Measurements from ENCODE around the gene EHD3. TPM values are rescaled to one million over a fixed set of nuclear protein-coding genes. Genes with fewer than 3 reads are reported as not detected.

EHD3 gene
- total RNA-seq, 1 donor = 8.2 TPM

DNA sequence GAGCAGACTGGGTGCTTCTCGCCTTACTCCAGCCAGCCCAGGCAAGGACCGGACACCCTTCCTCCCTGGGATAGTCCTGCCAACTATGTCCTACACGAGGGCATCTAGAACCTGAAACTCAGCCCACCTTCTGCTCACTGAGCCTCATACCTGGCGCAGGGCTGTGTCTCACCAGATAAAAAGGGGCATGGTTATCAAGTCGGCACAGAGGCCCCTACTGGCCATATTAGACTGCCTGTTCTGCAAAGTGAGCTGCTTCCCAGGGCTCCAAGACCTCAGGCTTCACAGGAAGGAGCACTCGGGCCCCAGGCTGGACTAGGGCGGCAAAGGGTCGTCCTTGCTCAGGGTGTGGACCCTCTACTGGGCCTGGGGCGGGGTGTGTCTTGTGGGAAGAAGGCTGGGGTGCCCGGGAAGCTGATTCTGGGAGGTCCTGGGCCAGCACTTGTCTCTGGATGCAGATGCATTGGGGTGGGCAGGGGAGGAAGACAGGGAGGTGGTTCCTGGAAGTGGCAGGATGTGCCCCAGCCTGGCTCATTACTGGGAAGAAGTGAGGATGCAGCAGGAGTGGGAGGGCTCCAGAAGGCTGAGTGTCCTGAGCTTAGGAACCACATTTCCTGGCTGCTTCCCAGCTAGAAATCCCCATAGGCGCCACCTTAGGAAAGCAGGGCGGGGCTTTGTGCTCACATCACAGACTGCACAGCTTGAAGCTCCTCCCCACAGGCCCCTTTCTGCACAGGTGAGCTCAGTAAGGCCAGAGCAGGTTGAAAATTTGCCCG, 19.6 kb downstream of the EHD3 start:
- no peaks in the 10 kb centered on the region for H3K9me3 ChIP-seq (ENCODE audit: low read depth, low read length)
- H3K4me3 ChIP-seq (ENCODE audit: low read length) = no peak overlapping the region
- peaks cover 9% of the 10 kb centered on the region for H3K4me1 ChIP-seq (ENCODE audit: insufficient read depth, low read length)
- H3K27me3 ChIP-seq (ENCODE audit: insufficient read depth, low read length) = no peaks in the 10 kb centered on the region

DNA sequence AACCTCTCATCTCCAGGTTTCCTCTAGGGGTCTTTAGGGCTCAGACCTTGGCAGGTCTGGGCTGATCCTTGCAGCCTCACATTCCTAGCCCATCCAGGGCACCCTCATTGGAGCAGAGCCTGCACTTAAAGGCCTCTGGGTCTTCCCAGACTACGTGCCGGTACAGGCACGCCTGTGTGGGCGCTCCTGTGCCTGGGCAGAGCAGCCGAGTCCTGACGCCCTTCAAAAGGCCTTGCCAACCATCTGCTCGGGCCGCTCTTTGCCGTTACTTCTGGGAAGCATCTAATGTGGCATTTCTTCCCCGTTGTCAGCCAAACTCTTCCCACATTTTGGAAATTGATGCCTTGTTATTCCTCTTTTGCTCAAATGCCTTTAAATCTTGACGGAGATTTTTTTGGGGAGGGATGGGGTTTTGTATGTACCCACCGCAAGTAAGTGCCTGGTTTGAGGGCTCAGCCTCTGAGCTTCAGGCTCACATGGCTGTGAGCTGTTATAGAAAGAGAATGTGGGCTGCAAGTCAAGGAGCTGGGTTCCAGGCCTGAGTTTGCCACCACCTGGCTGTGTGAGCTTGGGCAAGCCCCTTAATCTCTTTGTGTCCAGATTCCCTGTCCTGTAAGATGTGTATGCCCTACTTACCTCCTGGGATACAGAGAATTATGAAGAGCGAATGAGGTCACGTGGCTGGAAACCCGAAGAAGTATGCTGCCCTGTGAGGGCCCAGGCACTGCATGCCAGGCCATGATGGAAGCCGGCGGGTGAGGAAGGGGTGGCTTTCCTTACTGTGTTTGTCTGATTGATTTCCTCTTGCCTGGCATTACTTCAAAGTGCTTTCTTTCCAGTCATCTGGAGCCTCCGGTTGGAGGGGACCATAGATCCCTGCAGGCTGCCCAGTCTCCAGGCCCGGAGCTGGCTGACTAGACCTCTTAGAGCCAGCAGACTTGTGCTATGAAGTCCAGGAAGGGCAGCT, 20.6 kb downstream of the EHD3 start:
- Histone ChIP-seq H3K27me3 (ENCODE audit: insufficient read depth, low read length) (no peaks in the 10 kb centered on the region), H3K9me3 (ENCODE audit: low read depth, low read length) (no peaks in the 10 kb centered on the region), H3K4me1 (ENCODE audit: insufficient read depth, low read length) (peaks cover 9% of the 10 kb centered on the region), H3K4me3 (ENCODE audit: low read length) (no peak overlapping the region)

DNA sequence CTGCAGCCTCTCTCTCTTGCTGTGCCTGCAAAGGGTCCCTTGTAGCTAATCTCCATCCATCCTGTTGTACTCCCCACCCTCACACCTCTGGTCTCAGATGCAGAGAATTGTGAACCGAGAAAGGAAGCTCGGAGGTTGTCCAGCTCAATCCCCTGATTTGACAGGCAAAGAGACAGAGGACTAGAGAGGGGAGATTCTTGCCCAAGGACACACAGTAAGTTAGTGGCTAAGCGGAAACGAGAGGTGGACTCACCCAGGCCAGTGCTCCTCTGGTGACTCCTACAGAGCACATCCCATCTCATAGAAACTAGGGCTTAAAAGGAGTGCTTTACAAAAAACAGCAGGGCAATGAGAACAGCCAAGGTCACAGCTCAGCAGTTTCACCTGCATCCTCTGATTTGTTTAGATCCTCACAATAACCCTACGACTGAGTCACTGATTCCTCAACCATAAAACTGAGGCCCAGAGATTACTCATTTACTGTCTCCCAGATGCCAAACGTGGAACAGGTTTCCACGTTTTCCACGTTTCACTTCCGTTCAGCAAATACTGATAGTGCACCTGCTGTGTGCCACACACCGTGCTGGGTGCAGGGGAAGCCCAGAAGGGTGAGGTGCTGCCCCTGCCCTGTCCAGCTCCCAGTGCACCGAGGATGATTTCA, 22.1 kb downstream of the EHD3 start:
- H3K4me3 ChIP-seq (ENCODE audit: low read length) = no peak overlapping the region
- peaks cover 9% of the 10 kb centered on the region for H3K4me1 ChIP-seq (ENCODE audit: insufficient read depth, low read length)
- H3K27me3 ChIP-seq (ENCODE audit: insufficient read depth, low read length) = no peaks in the 10 kb centered on the region
- H3K9me3 ChIP-seq (ENCODE audit: low read depth, low read length) = no peaks in the 10 kb centered on the region

DNA sequence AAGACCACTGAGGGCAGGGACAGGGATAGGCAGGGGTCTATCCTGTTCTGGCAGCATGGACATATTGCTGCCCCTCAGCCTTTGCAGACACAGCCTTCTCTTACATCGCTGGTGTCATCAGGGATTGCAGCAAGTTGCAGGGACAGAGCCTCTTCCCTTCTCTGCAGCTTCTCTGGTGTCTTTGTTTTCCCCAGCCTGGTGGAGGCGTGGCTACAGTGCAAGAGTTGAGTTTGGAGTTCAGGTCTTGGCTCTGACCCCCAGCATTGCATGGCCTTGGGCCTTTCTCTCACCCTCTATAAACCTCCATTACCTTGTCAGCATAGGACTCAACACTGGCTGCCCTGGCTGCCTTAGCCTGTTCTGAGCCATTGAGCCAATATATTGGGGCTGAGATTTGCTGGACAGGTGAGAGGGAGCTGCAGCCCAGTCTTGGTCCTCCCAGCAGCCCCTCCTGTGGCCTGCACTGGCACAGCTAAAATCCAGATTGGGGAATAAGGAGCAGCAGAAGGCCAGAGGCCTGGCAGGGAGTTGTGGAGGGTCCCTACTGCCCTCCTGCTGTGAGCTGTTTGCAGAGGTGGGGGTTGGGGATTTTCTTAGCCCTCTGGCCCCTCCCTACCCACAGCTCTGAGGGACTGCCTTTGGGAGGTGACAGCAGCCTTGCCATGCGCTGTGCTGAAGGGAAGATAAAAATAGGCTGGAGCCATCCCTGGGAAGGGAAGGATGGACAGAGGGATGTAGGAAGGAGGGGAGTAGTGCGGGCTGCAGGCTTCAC, 22.8 kb downstream of the EHD3 start:
- Histone ChIP-seq H3K27me3 (ENCODE audit: insufficient read depth, low read length) (no peaks in the 10 kb centered on the region), H3K4me3 (ENCODE audit: low read length) (no peak overlapping the region)

DNA sequence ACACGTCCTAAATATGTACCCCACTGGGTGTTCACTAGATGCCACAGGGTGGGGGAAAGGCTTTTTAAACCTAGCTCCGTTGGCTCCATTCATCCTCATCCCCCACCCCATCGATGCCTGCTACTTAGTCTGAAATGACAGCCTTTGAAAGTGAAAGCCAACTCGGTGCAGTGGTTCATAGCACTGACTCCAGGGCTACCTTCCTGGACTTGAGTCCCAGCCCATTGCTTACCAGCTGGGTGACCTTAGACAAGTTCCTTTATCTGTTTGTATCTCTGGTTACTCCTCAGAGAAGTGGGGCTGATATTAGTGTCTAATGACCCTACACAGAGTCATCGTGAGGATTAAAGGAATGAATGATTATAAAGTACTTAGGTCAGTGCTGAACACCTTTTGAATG, 24.4 kb downstream of the EHD3 start:
- Histone ChIP-seq H3K4me1 (ENCODE audit: insufficient read depth, low read length) (peaks cover 8% of the 10 kb centered on the region), H3K9me3 (ENCODE audit: low read depth, low read length) (no peaks in the 10 kb centered on the region), H3K4me3 (ENCODE audit: low read length) (no peak overlapping the region), H3K27me3 (ENCODE audit: insufficient read depth, low read length) (no peaks in the 10 kb centered on the region)

More for the DNA sequence above, 22.8 kb downstream of the EHD3 start:
- Histone ChIP-seq H3K9me3 (ENCODE audit: low read depth, low read length) (no peaks in the 10 kb centered on the region), H3K4me1 (ENCODE audit: insufficient read depth, low read length) (peaks cover 9% of the 10 kb centered on the region)

DNA sequence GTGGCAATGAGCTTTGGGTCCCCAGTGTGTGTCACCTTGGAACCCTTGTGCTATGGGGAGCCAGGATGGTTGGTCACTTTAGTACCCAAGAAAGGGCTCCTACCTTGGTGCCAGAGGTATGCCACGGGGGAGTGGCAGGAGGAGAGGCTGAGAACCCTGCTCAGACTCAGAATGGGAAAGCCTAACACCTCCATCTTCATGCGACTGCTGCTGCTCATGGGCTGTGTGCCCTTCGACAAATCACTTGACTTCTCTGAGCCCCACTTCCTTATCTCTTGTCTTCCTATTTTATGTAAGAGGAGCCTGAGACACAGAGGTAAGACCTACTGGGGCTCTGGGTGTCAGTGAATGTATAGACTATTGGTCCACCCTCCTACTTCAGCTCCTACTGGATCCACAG, 25.1 kb downstream of the EHD3 start:
- Histone ChIP-seq H3K4me1 (ENCODE audit: insufficient read depth, low read length) (peaks cover 4% of the 10 kb centered on the region), H3K27me3 (ENCODE audit: insufficient read depth, low read length) (no peaks in the 10 kb centered on the region), H3K4me3 (ENCODE audit: low read length) (no peak overlapping the region), H3K9me3 (ENCODE audit: low read depth, low read length) (no peaks in the 10 kb centered on the region)

DNA sequence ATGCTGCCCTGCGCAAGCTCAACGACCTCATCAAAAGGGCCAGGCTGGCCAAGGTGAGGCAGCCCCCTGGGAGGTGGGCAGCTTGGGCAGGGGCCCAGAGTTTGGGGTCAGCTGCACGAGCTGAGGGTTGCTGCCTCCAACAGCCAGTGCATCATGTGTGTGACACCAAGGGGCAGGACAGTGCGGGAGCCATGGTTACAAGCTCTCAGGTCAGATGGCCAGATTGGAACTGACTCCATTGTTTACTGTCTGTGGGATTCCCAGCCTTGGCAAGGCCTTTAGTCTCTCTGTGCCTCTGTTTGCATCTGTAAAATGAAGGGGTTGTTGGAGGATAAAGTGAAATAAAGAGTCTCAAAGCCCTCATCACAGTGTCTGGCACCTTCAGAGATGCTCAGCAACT, 26.9 kb downstream of the EHD3 start:
- H3K4me1 ChIP-seq (ENCODE audit: insufficient read depth, low read length) = peaks cover 4% of the 10 kb centered on the region
- H3K4me3 ChIP-seq (ENCODE audit: low read length) = no peak overlapping the region
- H3K9me3 ChIP-seq (ENCODE audit: low read depth, low read length) = no peaks in the 10 kb centered on the region
- H3K27me3 ChIP-seq (ENCODE audit: insufficient read depth, low read length) = no peaks in the 10 kb centered on the region

DNA sequence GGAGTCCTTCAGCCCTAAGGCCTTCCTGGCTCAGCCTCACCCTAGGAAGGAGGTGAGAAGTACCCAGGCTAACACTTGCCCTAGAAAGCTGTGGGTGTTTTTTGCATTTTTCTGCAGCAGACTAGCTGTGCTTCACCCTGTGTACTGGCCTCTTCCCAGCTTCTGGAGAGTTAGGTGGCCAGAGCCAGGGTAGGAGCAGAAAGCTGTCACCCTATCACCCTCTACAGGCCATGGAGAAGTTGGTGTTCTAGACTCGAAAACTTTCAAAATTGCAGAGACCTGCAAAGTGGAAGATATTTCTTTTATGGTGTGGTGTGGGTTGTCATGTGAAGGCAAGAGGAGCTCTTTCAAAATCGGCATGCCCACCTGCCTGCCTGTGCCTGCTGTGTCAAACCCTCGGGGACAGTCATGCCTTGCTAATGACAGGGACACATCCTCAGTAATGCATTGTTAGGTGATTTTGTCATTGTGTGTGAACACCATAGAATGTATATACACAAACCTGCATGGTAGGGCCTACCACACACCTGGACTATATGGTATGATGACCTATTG, 29.8 kb downstream of the EHD3 start:
- no peaks in the 10 kb centered on the region for H3K27me3 ChIP-seq (ENCODE audit: insufficient read depth, low read length)
- H3K4me3 ChIP-seq (ENCODE audit: low read length) = no peak overlapping the region
- H3K9me3 ChIP-seq (ENCODE audit: low read depth, low read length) = no peaks in the 10 kb centered on the region
- no peaks in the 10 kb centered on the region for H3K4me1 ChIP-seq (ENCODE audit: insufficient read depth, low read length)

DNA sequence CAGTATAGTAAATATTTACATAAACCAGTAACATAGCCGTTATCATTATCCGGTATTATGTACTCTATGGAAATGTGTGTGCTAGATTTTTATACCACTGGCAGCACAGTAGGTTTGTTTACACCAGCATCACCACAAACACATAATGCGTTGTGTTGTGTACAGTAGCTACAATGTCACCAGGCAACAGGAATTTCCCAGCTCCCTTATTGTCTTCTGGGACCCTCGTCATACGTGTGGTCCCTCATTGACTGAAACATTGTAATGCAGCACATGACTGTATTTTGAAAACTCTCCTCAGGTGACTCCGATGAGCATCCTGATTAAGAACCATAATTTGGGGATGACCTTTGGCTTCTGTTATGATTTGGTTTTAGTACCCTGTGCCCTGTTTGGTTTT, 31.3 kb downstream of the EHD3 start:
- no peak overlapping the region for H3K4me3 ChIP-seq (ENCODE audit: low read length)
- no peaks in the 10 kb centered on the region for H3K27me3 ChIP-seq (ENCODE audit: insufficient read depth, low read length)
- H3K4me1 ChIP-seq (ENCODE audit: insufficient read depth, low read length) = no peaks in the 10 kb centered on the region
- H3K9me3 ChIP-seq (ENCODE audit: low read depth, low read length) = no peaks in the 10 kb centered on the region

DNA sequence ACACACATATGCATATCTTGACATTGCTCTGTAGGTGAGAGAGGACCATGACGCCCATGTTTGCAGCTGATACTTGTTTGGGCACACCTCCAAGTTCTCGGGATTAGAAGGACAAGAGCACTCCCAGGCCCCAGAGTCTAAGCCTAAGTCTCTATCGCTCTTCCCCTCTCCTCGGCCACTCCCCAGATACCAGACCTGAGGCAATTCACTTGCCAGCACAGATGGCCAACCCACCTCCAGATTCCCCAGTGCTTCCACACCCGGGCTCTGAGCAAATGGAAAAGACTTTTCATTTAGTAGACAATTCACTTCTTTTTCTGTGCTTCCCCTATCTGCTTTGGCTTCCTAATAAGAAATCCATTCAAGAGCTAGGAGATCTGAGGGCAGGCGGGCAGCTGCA, 32.9 kb downstream of the EHD3 start:
- no peaks in the 10 kb centered on the region for H3K9me3 ChIP-seq (ENCODE audit: low read depth, low read length)
- H3K27me3 ChIP-seq (ENCODE audit: insufficient read depth, low read length) = no peaks in the 10 kb centered on the region
- no peaks in the 10 kb centered on the region for H3K4me1 ChIP-seq (ENCODE audit: insufficient read depth, low read length)
- no peak overlapping the region for H3K4me3 ChIP-seq (ENCODE audit: low read length)

DNA sequence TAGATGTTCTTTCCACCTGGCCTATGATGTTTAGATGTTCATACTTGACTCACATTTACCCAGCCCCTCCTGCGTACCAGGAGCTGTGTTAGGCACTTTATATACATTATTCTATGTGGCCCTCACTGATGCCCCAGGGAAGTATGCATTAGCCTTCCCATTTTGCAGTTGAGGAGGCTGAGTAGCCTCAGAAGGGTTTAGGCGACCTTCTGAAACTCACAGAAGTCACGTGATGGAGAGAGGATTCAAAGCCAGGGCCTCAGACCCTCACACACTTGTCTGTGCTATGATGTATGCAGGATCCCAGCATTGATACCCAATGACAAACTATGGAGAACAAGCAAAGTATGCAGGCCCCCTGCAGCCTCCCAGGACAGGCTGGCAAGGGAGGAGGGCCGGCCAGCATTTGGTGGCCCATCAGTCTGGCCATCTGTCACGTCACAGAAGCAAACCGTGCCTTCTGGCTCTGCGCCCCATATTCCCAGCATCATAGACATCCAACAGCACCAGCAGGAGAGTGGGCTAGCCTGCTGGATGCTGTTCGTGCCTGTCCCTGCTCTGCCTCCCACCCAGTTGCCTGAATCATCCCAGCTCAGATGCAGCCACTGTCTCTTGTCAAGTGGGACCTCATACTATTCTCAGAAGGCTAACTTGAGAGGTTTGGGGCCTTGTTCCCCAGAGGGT, 33.6 kb downstream of the EHD3 start:
- H3K9me3 ChIP-seq (ENCODE audit: low read depth, low read length) = no peaks in the 10 kb centered on the region
- no peak overlapping the region for H3K4me3 ChIP-seq (ENCODE audit: low read length)
- no peaks in the 10 kb centered on the region for H3K4me1 ChIP-seq (ENCODE audit: insufficient read depth, low read length)
- H3K27me3 ChIP-seq (ENCODE audit: insufficient read depth, low read length) = no peaks in the 10 kb centered on the region

DNA sequence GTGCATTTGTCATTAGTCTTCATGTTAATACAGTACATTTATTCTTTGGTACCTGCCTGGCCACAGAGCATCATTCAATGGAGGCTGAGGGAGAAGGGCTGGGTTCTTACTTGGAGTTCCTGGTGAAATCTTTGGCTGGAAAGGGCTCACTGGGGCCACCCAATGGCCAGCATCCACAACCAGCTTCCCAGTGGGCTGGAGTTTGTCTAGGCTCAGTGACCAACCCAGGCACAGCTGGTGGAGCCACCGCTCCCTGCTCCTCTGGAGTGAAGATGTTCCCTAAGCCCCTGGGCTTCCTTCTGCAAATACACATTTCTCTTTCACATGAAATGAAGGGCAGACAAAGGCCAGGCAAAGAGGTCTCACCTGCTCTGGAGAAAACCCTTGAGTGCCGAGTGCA, 34.4 kb downstream of the EHD3 start:
- H3K4me3 ChIP-seq (ENCODE audit: low read length) = no peak overlapping the region
- H3K4me1 ChIP-seq (ENCODE audit: insufficient read depth, low read length) = no peaks in the 10 kb centered on the region
- no peaks in the 10 kb centered on the region for H3K27me3 ChIP-seq (ENCODE audit: insufficient read depth, low read length)
- no peaks in the 10 kb centered on the region for H3K9me3 ChIP-seq (ENCODE audit: low read depth, low read length)

DNA sequence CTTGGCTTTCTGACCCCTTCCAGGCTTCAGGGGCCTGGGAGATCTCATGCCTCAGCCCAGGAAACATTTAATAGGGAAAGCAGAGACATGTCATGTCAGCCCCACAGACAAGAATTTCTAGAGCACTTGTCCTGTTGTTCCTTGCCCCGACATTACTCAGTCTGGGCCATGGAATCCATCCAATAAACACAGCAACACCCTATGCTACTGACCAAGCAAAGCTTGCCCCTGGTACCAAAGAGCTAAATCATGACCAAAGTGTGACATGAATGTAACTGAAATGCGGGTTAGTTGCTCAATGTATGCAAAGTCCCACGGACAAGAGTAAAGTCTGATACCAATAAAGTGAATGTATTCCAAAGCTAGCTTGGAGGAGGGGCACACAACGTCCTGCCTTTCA, 35.1 kb downstream of the EHD3 start:
- no peaks in the 10 kb centered on the region for H3K4me1 ChIP-seq (ENCODE audit: insufficient read depth, low read length)
- no peaks in the 10 kb centered on the region for H3K9me3 ChIP-seq (ENCODE audit: low read depth, low read length)
- no peaks in the 10 kb centered on the region for H3K27me3 ChIP-seq (ENCODE audit: insufficient read depth, low read length)
- H3K4me3 ChIP-seq (ENCODE audit: low read length) = no peak overlapping the region

DNA sequence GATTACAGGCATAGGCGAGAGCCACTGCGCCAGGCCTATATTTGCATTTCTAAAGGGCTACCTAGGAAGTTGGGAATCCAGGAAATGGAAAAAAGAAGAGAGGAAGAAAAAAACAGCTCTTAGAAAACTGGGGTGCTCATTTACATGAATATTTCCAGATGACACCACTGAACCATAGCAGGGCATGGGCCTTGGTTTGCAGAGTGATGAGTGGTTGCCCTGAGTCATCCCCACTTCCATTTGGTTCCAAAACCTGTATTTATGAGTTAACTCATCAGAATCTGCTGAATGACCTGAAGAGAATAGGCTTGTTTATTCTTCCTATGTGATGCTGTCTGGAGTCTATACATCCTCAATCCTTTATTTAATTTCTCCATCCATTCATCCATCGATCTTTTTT, 36.2 kb downstream of the EHD3 start:
- H3K4me1 ChIP-seq (ENCODE audit: insufficient read depth, low read length) = no peaks in the 10 kb centered on the region
- no peaks in the 10 kb centered on the region for H3K9me3 ChIP-seq (ENCODE audit: low read depth, low read length)
- no peak overlapping the region for H3K4me3 ChIP-seq (ENCODE audit: low read length)
- H3K27me3 ChIP-seq (ENCODE audit: insufficient read depth, low read length) = no peaks in the 10 kb centered on the region

All from mononuclear cell (primary cell).